ENCODE measurements around the gene CYSRT1.

The CYSRT1 gene

GRCh38 chr9:137186385-137186784 is 38.6 kb upstream of the CYSRT1 start:
- H3K4me3 Mint-ChIP-seq, result peak overlapping the region; percentile 95
- H3K9me3 Mint-ChIP-seq, result no peaks in the 10 kb centered on the region
- H3K4me1 Mint-ChIP-seq, result peaks cover 20% of the 10 kb centered on the region
- no peak overlapping the region for H3K27ac Mint-ChIP-seq
- H3K27me3 Mint-ChIP-seq, result no peaks in the 10 kb centered on the region
- ATAC-seq (ENCODE audit: low read depth) (no peak), DNase-seq (ENCODE audit: low spot score in 2 of 2) (no peak)
- H3K36me3 Mint-ChIP-seq, result peaks cover 21% of the 10 kb centered on the region

GRCh38 chr9:137187386-137187785 is 37.6 kb upstream of the CYSRT1 start:
- H3K27ac Mint-ChIP-seq, result peak overlapping the region; percentile 98
- H3K9me3 Mint-ChIP-seq, result no peaks in the 10 kb centered on the region
- ATAC-seq (ENCODE audit: low read depth), result no peak
- H3K4me3 Mint-ChIP-seq, result peak overlapping the region; percentile 95
- H3K36me3 Mint-ChIP-seq, result peaks cover 17% of the 10 kb centered on the region
- H3K27me3 Mint-ChIP-seq, result no peaks in the 10 kb centered on the region
- DNase-seq (ENCODE audit: low spot score in 2 of 2), result no peak
- H3K4me1 Mint-ChIP-seq, result peaks cover 20% of the 10 kb centered on the region

DNA sequence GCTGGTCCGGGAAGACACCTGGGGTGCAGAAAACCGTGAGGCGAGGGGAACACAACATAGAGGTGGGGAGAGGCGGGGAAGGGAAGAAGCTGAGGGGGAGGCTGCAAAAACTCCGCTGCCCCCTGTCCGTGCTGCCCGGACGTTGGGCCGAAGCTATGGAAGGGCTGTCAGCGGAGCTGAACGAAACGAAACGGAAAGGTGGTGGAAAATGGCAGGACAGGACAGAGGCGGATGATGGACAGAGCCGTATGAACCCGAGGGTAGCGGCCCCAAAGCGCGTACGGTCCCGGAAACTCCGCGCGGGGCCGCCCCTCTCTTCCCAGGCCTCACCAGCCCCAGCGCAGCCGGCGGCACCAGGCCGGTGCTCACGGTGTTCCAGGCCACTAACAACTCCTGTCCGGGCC is 36.9 kb upstream of the CYSRT1 start:
- no peaks in the 10 kb centered on the region for H3K27me3 Mint-ChIP-seq
- ATAC-seq (ENCODE audit: low read depth), result peak; percentile 9
- peak overlapping the region; percentile 98 for H3K27ac Mint-ChIP-seq
- peaks cover 20% of the 10 kb centered on the region for H3K4me1 Mint-ChIP-seq
- H3K36me3 Mint-ChIP-seq, result peaks cover 17% of the 10 kb centered on the region
- no peaks in the 10 kb centered on the region for H3K9me3 Mint-ChIP-seq
- H3K4me3 Mint-ChIP-seq, result peak overlapping the region; percentile 95
- no peak for DNase-seq (ENCODE audit: low spot score in 2 of 2)

GRCh38 chr9:137188490-137189296 is 36.3 kb upstream of the CYSRT1 start, which contains the start of the genes ANAPC2 and SSNA1:
TSS of gene ANAPC2 (minus strand) at chr9:137188560. CDS start at chr9:137188532, 28 bp downstream.
TSS of gene SSNA1 (plus strand) at chr9:137188676. CDS start at chr9:137188727, 51 bp downstream.
- DNase-seq (ENCODE audit: low spot score in 2 of 2) (peak; percentile 91 to 99), ATAC-seq (ENCODE audit: low read depth) (peak; percentile 84)
- Mint-ChIP-seq H3K9me3 (no peaks in the 10 kb centered on the region), H3K27me3 (no peaks in the 10 kb centered on the region), H3K4me1 (peaks cover 20% of the 10 kb centered on the region), H3K36me3 (peaks cover 12% of the 10 kb centered on the region), H3K4me3 (peak within 1 kb of the TSS; percentile 95), H3K27ac (peak within 1 kb of the TSS; percentile 98)

DNA sequence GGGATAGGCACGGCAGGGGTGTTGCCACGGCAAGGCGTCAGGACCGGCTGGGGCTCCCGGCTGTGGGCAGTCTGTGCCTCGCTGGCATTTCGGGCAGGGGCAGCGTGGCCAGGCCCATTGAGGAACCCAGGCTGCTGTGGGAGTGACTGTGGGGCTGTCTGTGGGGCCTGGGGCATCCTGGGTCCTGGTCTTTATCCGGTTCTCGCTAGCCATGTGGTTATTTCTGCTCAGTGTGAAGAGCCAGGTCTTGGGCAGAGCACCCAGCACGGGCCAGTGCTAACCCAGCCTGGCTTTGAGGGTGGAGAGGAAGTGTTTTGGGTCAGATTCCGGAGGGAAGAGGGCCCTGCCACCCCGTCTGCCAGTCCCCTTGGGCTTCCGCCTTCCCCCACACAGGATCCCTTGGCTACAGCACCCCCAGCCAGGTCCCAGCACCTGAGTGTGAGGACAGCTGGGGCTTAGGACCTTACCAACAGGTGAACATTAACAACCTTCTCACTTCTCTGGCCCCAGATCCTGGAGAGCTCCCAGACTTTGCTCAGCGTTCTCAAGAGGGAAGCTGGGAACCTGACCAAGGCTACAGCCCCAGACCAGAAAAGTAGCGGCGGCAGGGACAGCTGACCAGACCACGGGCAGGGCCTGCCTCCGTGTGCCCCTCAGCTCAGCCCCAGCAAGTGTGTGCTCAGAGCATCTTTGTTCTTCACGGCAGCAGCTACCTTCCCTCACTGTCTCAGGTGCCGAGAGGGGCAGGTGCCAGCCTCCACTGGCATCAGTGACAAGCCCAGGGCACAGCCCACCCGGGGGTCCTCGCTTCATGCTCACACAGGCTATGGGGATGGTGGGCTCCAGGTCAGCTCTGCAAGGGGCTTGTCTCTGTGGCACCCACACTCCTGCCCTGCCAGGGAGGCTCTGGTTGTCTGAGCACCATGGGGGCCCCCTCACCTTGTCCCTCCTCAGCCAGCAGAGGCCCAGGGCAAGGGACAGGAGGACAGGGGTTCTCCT is 35.4 kb upstream of the CYSRT1 start:
- peaks cover 6% of the 10 kb centered on the region for H3K36me3 Mint-ChIP-seq
- H3K27ac Mint-ChIP-seq, result peak overlapping the region; percentile 98
- peaks cover 14% of the 10 kb centered on the region for H3K4me1 Mint-ChIP-seq
- H3K4me3 Mint-ChIP-seq, result peak overlapping the region; percentile 89
- no peaks in the 10 kb centered on the region for H3K9me3 Mint-ChIP-seq
- DNase-seq (ENCODE audit: low spot score in 2 of 2), result no peak
- no peaks in the 10 kb centered on the region for H3K27me3 Mint-ChIP-seq
- ATAC-seq (ENCODE audit: low read depth), result no peak

- H3K9me3 Mint-ChIP-seq, result no peaks in the 10 kb centered on the region
- H3K36me3 Mint-ChIP-seq, result peaks cover 4% of the 10 kb centered on the region
- DNase-seq (ENCODE audit: low spot score in 2 of 2) (no peak), ATAC-seq (ENCODE audit: low read depth) (no peak)
- H3K27ac Mint-ChIP-seq, result peak overlapping the region; percentile 82
- H3K4me1 Mint-ChIP-seq, result peaks cover 16% of the 10 kb centered on the region
- H3K27me3 Mint-ChIP-seq, result no peaks in the 10 kb centered on the region
- H3K4me3 Mint-ChIP-seq, result peak overlapping the region; percentile 47
Observed at GRCh38 chr9:137190315-137190856, 34.6 kb upstream of the CYSRT1 start.

DNA sequence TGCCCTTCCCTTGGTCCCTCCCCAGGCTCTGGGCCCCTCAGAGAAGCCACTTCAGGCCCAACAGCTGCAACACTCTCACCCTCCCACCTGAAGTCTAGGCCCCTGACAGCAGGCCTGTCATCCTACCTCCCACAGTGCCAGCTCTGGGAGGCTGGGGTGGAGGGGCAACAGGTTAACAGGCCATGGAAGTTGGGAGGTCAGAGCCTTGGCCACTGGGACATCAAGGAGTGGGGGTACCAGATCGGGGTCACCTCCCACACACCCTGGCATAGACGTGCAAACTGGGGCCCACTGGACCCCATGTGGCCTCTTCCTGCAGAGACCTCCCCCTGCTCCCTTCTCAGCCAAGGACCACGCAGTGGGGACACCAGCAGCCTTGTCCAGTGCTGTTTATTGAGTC is 33.7 kb upstream of the CYSRT1 start:
- Mint-ChIP-seq H3K9me3 (no peaks in the 10 kb centered on the region), H3K27me3 (no peaks in the 10 kb centered on the region), H3K36me3 (peaks cover 4% of the 10 kb centered on the region), H3K4me1 (peaks cover 16% of the 10 kb centered on the region), H3K4me3 (peak overlapping the region; percentile 47), H3K27ac (no peak overlapping the region)
- DNase-seq (ENCODE audit: low spot score in 2 of 2) (no peak), ATAC-seq (ENCODE audit: low read depth) (no peak)

- DNase-seq (ENCODE audit: low spot score in 2 of 2), result no peak
- Mint-ChIP-seq H3K27ac (no peak overlapping the region), H3K9me3 (no peaks in the 10 kb centered on the region), H3K4me3 (no peak overlapping the region), H3K27me3 (no peaks in the 10 kb centered on the region), H3K4me1 (peaks cover 14% of the 10 kb centered on the region), H3K36me3 (peaks cover 4% of the 10 kb centered on the region)
- ATAC-seq (ENCODE audit: low read depth), result no peak
Observed at GRCh38 chr9:137191691-137192447, 33.1 kb upstream of the CYSRT1 start.

DNA sequence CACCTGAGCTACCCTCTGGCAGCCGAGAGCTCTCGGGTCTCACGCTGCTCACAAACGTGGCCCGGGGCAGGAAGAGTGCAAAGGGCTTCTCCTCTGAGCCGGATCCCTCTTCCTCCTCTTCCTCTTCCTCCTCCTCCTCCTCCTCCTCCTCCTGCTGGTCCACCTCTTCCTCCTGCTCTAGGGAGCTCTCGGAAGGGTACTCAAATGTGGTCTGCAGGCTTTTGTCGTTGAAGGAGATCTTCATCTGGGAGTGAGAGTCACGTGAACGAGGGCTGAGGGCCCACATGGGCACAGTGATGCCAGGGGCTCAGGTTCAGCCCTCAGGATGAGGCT is 32.6 kb upstream of the CYSRT1 start:
- Mint-ChIP-seq H3K4me1 (peaks cover 12% of the 10 kb centered on the region), H3K27ac (no peak overlapping the region), H3K27me3 (no peaks in the 10 kb centered on the region), H3K36me3 (peaks cover 4% of the 10 kb centered on the region), H3K9me3 (no peaks in the 10 kb centered on the region), H3K4me3 (no peak overlapping the region)
- no peak for ATAC-seq (ENCODE audit: low read depth)
- DNase-seq (ENCODE audit: low spot score in 2 of 2), result no peak

- no peak overlapping the region for H3K27ac Mint-ChIP-seq
- ATAC-seq (ENCODE audit: low read depth) (no peak), DNase-seq (ENCODE audit: low spot score in 2 of 2) (no peak)
- no peaks in the 10 kb centered on the region for H3K27me3 Mint-ChIP-seq
- no peaks in the 10 kb centered on the region for H3K9me3 Mint-ChIP-seq
- peaks cover 11% of the 10 kb centered on the region for H3K4me1 Mint-ChIP-seq
- no peak overlapping the region for H3K4me3 Mint-ChIP-seq
- peaks cover 4% of the 10 kb centered on the region for H3K36me3 Mint-ChIP-seq
Observed at GRCh38 chr9:137192859-137193258, 32.1 kb upstream of the CYSRT1 start.

GRCh38 chr9:137193771-137194170 is 31.2 kb upstream of the CYSRT1 start:
- DNase-seq (ENCODE audit: low spot score in 2 of 2), result no peak
- no peaks in the 10 kb centered on the region for H3K27me3 Mint-ChIP-seq
- peaks cover 4% of the 10 kb centered on the region for H3K36me3 Mint-ChIP-seq
- no peak overlapping the region for H3K4me3 Mint-ChIP-seq
- no peaks in the 10 kb centered on the region for H3K9me3 Mint-ChIP-seq
- H3K4me1 Mint-ChIP-seq, result peaks cover 13% of the 10 kb centered on the region
- H3K27ac Mint-ChIP-seq, result no peak overlapping the region
- no peak for ATAC-seq (ENCODE audit: low read depth)

DNA sequence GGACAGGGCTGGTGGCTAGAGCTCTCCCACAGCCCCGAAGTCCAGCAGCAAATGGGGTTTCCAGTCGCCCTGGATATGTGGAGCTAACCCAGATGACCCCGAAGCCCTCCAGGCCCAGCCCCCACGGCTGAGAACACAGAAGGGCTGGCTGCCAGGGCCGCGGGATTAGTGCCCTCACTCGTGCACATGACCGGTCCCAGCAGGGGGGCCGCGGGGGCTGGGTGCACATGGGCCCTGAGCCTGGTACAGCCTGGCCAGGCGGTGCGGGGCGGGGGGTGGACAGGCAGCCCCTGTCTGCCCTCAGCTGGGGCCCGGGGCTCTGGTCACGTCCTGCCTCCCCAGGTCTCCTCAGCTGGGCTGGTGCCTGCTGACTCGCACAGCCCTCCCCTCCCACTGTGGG is 30.6 kb upstream of the CYSRT1 start:
- no peak for DNase-seq (ENCODE audit: low spot score in 2 of 2)
- Mint-ChIP-seq H3K27me3 (no peaks in the 10 kb centered on the region), H3K4me1 (peaks cover 9% of the 10 kb centered on the region), H3K9me3 (no peaks in the 10 kb centered on the region), H3K27ac (no peak overlapping the region), H3K4me3 (no peak overlapping the region), H3K36me3 (peaks cover 4% of the 10 kb centered on the region)
- ATAC-seq (ENCODE audit: low read depth), result no peak

GRCh38 chr9:137194909-137195308 is 30.1 kb upstream of the CYSRT1 start:
- no peak overlapping the region for H3K4me3 Mint-ChIP-seq
- no peaks in the 10 kb centered on the region for H3K27me3 Mint-ChIP-seq
- peaks cover 9% of the 10 kb centered on the region for H3K4me1 Mint-ChIP-seq
- peaks cover 4% of the 10 kb centered on the region for H3K36me3 Mint-ChIP-seq
- no peaks in the 10 kb centered on the region for H3K9me3 Mint-ChIP-seq
- no peak for DNase-seq (ENCODE audit: low spot score in 2 of 2)
- H3K27ac Mint-ChIP-seq, result no peak overlapping the region
- ATAC-seq (ENCODE audit: low read depth), result no peak

Data from memory B cell (primary cell).